ENCODE results near the gene APOL1.

GRCh38 chr22:36267896-36268485 is 15.1 kb downstream of the APOL1 start:
- TF ChIP-seq CTCF (conservative IDR thresholded peaks at IDR 0.05 in 1 of 2, IDR thresholded peaks at IDR 0.05 in 1 of 2; ENCODE audit: low read depth in 1 of 2, low read length in 2 of 2), result no peak
- TF ChIP-seq EZH2 (IDR thresholded peaks at IDR 0.05; ENCODE audit: low read length, missing control alignments), result no peak
